Neural progenitor cell (in vitro differentiated cells): ENCODE results near the gene TXNRD1. TPM values are rescaled to one million over a fixed set of nuclear protein-coding genes. Genes with fewer than 3 reads are reported as not detected.

Experiments used
- DNase-seq: peaks from one replicate; pipeline ENCODE4 v3.0.0-alpha.2; 2016; ENCODE audit warnings: low spot score
- H2AFZ ChIP-seq: fragments of 200-600 bp; sonication (generic); replicated peaks from 2 replicates; pipeline ENCODE4 v1.6.1; 2016; ENCODE audit warnings: antibody characterized with exemption
- H3F3A ChIP-seq: fragments of 200-600 bp; sonication (generic); 2 replicates; pipeline ENCODE4 v1.6.1; 2016; ENCODE audit warnings: antibody characterized with exemption, low read depth
- H3K27ac ChIP-seq: fragments of 200-600 bp; sonication (generic); 2 replicates; pipeline ENCODE4 v1.5.1; 2016; ENCODE audit warnings: mild to moderate bottlenecking
- H3K27me3 ChIP-seq: fragments of 200-600 bp; sonication (generic); 2 replicates; pipeline ENCODE4 v1.6.1; 2016; ENCODE audit warnings: mild to moderate bottlenecking, moderate library complexity
- H3K36me3 ChIP-seq: fragments of 200-600 bp; sonication (generic); 2 replicates; pipeline ENCODE4 v1.5.1; 2016
- H3K4me1 ChIP-seq: fragments of 200-600 bp; sonication (generic); 2 replicates; pipeline ENCODE4 v1.6.1; 2016; ENCODE audit warnings: mixed run types
- H3K4me2 ChIP-seq: fragments of 200-600 bp; sonication (generic); 2 replicates; pipeline ENCODE4 v1.6.1; 2016
- H3K4me3 ChIP-seq: fragments of 200-600 bp; sonication (generic); 2 replicates; pipeline ENCODE4 v1.5.1; 2016
- H3K79me2 ChIP-seq: fragments of 200-600 bp; sonication (generic); 2 replicates; pipeline ENCODE4 v1.6.1; 2016; ENCODE audit warnings: low read depth
- H3K9ac ChIP-seq: fragments of 200-600 bp; sonication (generic); 2 replicates; pipeline ENCODE4 v1.6.1; 2016
- H3K9me3 ChIP-seq: fragments of 200-600 bp; sonication (generic); 2 replicates; pipeline ENCODE4 v1.5.1; 2016; ENCODE audit warnings: low read depth
- H4K20me1 ChIP-seq: fragments of 200-600 bp; sonication (generic); 2 replicates; pipeline ENCODE4 v1.6.1; 2016; ENCODE audit warnings: low read depth
- H3K27ac Mint-ChIP-seq: 3 replicates; pipeline ENCODE4 v1.8.0; 2021; ENCODE audit warnings: mixed read lengths
- H3K27me3 Mint-ChIP-seq: 2 replicates; pipeline ENCODE4 v1.8.0; 2022; ENCODE audit warnings: low read depth, mild to moderate bottlenecking, inconsistent platforms, moderate library complexity, mixed read lengths; ENCODE audit not compliant: insufficient read depth
- H3K36me3 Mint-ChIP-seq: 3 replicates; pipeline ENCODE4 v1.8.0; 2021; ENCODE audit warnings: mixed read lengths
- H3K4me1 Mint-ChIP-seq: 3 replicates; pipeline ENCODE4 v1.8.0; 2021; ENCODE audit warnings: mixed read lengths
- H3K4me3 Mint-ChIP-seq: 3 replicates; pipeline ENCODE4 v1.8.0; 2021; ENCODE audit warnings: mild to moderate bottlenecking, moderate library complexity, mixed read lengths
- H3K9me3 Mint-ChIP-seq: 3 replicates; pipeline ENCODE4 v1.8.0; 2020; ENCODE audit warnings: mixed read lengths
- EZH2 ChIP-seq: fragments of 200-600 bp; sonication (generic); IDR thresholded peaks from 2 replicates; pipeline ENCODE4 v1.6.1; 2017; ENCODE audit warnings: antibody characterized with exemption, mild to moderate bottlenecking, moderate library complexity
- EZH2phosphoT487 ChIP-seq: fragments of 200-600 bp; sonication (generic); IDR thresholded peaks from 2 replicates; pipeline ENCODE4 v1.6.1; 2017; ENCODE audit warnings: antibody characterized with exemption
- total RNA-seq: library from RNA; depleted of rRNA; stranded (reverse); fragments of >200 nt; gene quantifications from 2 replicates; pipeline ENCODE4 v1.2.3, GENCODE V29; 2015; ENCODE audit warnings: low replicate concordance
- TF ChIP-seq, protein P1 (sequence below): fragments of 200-600 bp; sonication (generic); IDR thresholded peaks from 2 replicates; pipeline ENCODE4 v1.5.1; 2017; ENCODE audit warnings: antibody characterized with exemption, mild to moderate bottlenecking

Gene TXNRD1
- total RNA-seq, 1 donor from 2014 or later = 99.8 TPM

- Histone ChIP-seq H3K4me1 (peaks cover 15% of the 10 kb centered on the region), H2AFZ (no peak overlapping the region), H3K36me3 (no peaks in the 10 kb centered on the region), H3K4me2 (no peak overlapping the region), H3K9ac (no peak overlapping the region), H3K27ac (no peak overlapping the region), H3K79me2 (peaks cover 97% of the 10 kb centered on the region), H3F3A (peaks cover 17% of the 10 kb centered on the region), H3K9me3 (no peaks in the 10 kb centered on the region), H3K4me3 (no peak overlapping the region), H3K27me3 (no peaks in the 10 kb centered on the region), H4K20me1 (peaks cover 50% of the 10 kb centered on the region)
- Mint-ChIP-seq H3K27me3 (no peaks in the 10 kb centered on the region), H3K36me3 (peaks cover 51% of the 10 kb centered on the region), H3K4me3 (no peak overlapping the region), H3K27ac (no peak overlapping the region), H3K9me3 (no peaks in the 10 kb centered on the region), H3K4me1 (peaks cover 12% of the 10 kb centered on the region)
- no peak for DNase-seq
- no peak for TF ChIP-seq EZH2phosphoT487
- TF ChIP-seq, protein P1, sequence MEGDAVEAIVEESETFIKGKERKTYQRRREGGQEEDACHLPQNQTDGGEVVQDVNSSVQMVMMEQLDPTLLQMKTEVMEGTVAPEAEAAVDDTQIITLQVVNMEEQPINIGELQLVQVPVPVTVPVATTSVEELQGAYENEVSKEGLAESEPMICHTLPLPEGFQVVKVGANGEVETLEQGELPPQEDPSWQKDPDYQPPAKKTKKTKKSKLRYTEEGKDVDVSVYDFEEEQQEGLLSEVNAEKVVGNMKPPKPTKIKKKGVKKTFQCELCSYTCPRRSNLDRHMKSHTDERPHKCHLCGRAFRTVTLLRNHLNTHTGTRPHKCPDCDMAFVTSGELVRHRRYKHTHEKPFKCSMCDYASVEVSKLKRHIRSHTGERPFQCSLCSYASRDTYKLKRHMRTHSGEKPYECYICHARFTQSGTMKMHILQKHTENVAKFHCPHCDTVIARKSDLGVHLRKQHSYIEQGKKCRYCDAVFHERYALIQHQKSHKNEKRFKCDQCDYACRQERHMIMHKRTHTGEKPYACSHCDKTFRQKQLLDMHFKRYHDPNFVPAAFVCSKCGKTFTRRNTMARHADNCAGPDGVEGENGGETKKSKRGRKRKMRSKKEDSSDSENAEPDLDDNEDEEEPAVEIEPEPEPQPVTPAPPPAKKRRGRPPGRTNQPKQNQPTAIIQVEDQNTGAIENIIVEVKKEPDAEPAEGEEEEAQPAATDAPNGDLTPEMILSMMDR = no peak
- TF ChIP-seq EZH2 = no peak
Observed at GRCh38 chr12:104294927-104295668, 79.5 kb downstream of the TXNRD1 start.

DNA sequence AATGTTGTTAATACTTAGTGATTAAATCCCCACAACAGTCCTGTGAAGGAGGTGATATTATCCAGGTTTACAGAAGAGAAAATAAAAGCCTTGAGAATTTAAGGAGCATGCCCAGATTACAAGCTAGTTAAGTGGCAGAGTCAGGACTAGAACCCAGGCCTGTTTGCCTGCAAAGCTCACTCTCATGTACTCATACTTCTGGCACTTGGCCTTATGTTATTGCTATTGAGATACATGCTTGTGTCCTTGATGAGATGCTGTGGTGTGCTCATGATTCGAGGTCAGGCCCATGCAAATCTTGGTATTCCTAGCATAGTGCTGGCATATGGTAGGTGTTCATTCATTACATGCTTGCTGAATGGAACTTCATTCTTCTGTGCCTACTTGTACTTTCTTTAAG lies 80.4 kb downstream of the TXNRD1 start:
- Mint-ChIP-seq H3K4me1 (peaks cover 12% of the 10 kb centered on the region), H3K9me3 (no peaks in the 10 kb centered on the region), H3K27me3 (no peaks in the 10 kb centered on the region), H3K4me3 (no peak overlapping the region), H3K36me3 (peaks cover 55% of the 10 kb centered on the region), H3K27ac (no peak overlapping the region)
- no peak overlapping the region for H3K4me2 ChIP-seq
- no peak overlapping the region for H2AFZ ChIP-seq
- peaks cover 17% of the 10 kb centered on the region for H3F3A ChIP-seq
- H3K79me2 ChIP-seq = peaks cover 97% of the 10 kb centered on the region
- no peak overlapping the region for H3K9ac ChIP-seq
- H3K27ac ChIP-seq = no peak overlapping the region
- no peaks in the 10 kb centered on the region for H3K27me3 ChIP-seq
- no peak overlapping the region for H3K4me3 ChIP-seq
- no peaks in the 10 kb centered on the region for H3K9me3 ChIP-seq
- peaks cover 54% of the 10 kb centered on the region for H4K20me1 ChIP-seq
- TF ChIP-seq EZH2phosphoT487 (no peak), EZH2 (no peak)
- TF ChIP-seq, protein P1 = no peak
- H3K36me3 ChIP-seq = no peaks in the 10 kb centered on the region
- DNase-seq = no peak
- peaks cover 14% of the 10 kb centered on the region for H3K4me1 ChIP-seq

DNA sequence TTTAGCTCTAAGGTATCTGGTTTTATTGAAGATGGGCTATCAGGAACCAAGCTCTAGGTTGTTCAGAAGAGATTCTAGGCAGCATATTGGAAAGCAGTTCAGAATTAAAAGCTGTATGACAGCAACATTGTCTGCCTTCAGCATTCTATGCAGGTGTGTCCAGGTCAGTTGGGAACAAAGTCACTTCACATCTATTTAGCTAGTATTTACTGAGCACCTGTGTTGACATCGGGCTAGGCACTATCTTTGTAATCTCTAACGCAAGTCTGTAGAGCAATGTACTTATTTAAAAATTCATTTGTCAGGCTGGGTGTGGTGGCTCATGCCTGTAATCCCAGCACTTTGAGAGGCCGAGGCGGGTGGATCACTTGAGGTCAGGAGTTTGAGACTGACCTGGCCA lies 81.1 kb downstream of the TXNRD1 start:
- no peak overlapping the region for H2AFZ ChIP-seq
- H3K27me3 ChIP-seq = no peaks in the 10 kb centered on the region
- peaks cover 2% of the 10 kb centered on the region for H3K9me3 Mint-ChIP-seq
- H3K9ac ChIP-seq = no peak overlapping the region
- no peak overlapping the region for H3K27ac ChIP-seq
- H3K79me2 ChIP-seq = peaks cover 97% of the 10 kb centered on the region
- H3K4me3 Mint-ChIP-seq = no peak overlapping the region
- no peak overlapping the region for H3K4me3 ChIP-seq
- H3K36me3 Mint-ChIP-seq = peaks cover 58% of the 10 kb centered on the region
- H3K4me1 ChIP-seq = peaks cover 12% of the 10 kb centered on the region
- no peak for DNase-seq
- no peaks in the 10 kb centered on the region for H3K27me3 Mint-ChIP-seq
- no peaks in the 10 kb centered on the region for H3K9me3 ChIP-seq
- H3F3A ChIP-seq = peaks cover 15% of the 10 kb centered on the region
- H3K36me3 ChIP-seq = no peaks in the 10 kb centered on the region
- peaks cover 49% of the 10 kb centered on the region for H4K20me1 ChIP-seq
- peaks cover 12% of the 10 kb centered on the region for H3K4me1 Mint-ChIP-seq
- no peak overlapping the region for H3K4me2 ChIP-seq
- H3K27ac Mint-ChIP-seq = no peak overlapping the region
- TF ChIP-seq EZH2phosphoT487 (no peak), EZH2 (no peak)
- TF ChIP-seq, protein P1 = no peak
